Mucosa of descending colon (tissue), 3 donors: Measurements from ENCODE around the gene PRR13. TPM values are rescaled to one million over a fixed set of nuclear protein-coding genes. Genes with fewer than 3 reads are reported as not detected.
A peak's percentile ranks its signal among the peaks of the same experiment; 100 is the strongest.

Experiments
- ATAC-seq: fragments of 200-7000 bp; cut with Tn5 transposase; one replicate; pipeline ENCODE4 v1.9.1; 2020; ENCODE audit warnings: mild to moderate bottlenecking, moderate library complexity
- DNase-seq, 3 donors: peaks; one replicate each; pipeline ENCODE4 v3.0.0-alpha.2; 2020
- H3K36me3 ChIP-seq: fragments of 200-600 bp; one replicate; pipeline ENCODE4 v1.8.0; 2021; ENCODE audit warnings: low read depth, mild to moderate bottlenecking
- H3K4me1 ChIP-seq: fragments of 200-600 bp; one replicate; pipeline ENCODE4 v1.8.0; 2021; ENCODE audit warnings: low read depth, mild to moderate bottlenecking
- H3K4me3 ChIP-seq: fragments of 200-600 bp; one replicate; pipeline ENCODE4 v1.8.0; 2021; ENCODE audit warnings: mild to moderate bottlenecking
- H3K9me3 ChIP-seq: fragments of 200-600 bp; one replicate; pipeline ENCODE4 v1.8.0; 2021; ENCODE audit warnings: mild to moderate bottlenecking
- CTCF ChIP-seq: fragments of 200-600 bp; IDR thresholded peaks from one replicate; pipeline ENCODE4 v1.8.0; 2022; ENCODE audit warnings: antibody characterized with exemption, mild to moderate bottlenecking
- intact Hi-C, 2 donors: fragments of 100-400 bp; cut with DNase I in 1 of 2; cut with micrococcal nuclease in 1 of 2; formaldehyde crosslinking; loops; one replicate each; pipeline versions ENCODE4 v1.11.0 to v1.11.1; 2022; cut with DNase I, micrococcal nuclease
- total RNA-seq, 3 donors: library from RNA; stranded (reverse); fragmentation: NEBNext Ultra II Directional in 2 of 3; extraction: Animal tissue kit (Norgen Biotek cat#: 25700) in 2 of 3; gene quantifications; one replicate each; pipeline versions ENCODE4 v1.2.1 to v1.2.4, GENCODE V29; 2021 to 2023
- donor health status: DM: no; HTN: no; CAD: no; lungs with moderate emphysema.
- donor health status: DM: no; HTN: no; CAD: no.
- donor health status: DM: no; HTN: yes; CAD: no.

PRR13 gene
- total RNA-seq, 3 donors from 2014 or later: 283 to 581 (median 528) TPM

- intact Hi-C loops: no loop called here
- DNase-seq (no peak), ATAC-seq (no peak)
- TF ChIP-seq CTCF: no peak
- Histone ChIP-seq H3K36me3 (no peaks in the 10 kb centered on the region), H3K4me1 (peaks cover 5% of the 10 kb centered on the region), H3K4me3 (no peak overlapping the region), H3K9me3 (no peaks in the 10 kb centered on the region)
Measured at GRCh38 chr12:53489242-53489864, 47.8 kb downstream of the PRR13 start.

- no peaks in the 10 kb centered on the region for H3K9me3 ChIP-seq
- H3K36me3 ChIP-seq: no peaks in the 10 kb centered on the region
- peaks cover 19% of the 10 kb centered on the region for H3K4me1 ChIP-seq
- peak in 2 of 3 donors; percentile 35 to 45 for DNase-seq
- no peak for ATAC-seq
- intact Hi-C loops: no loop called here
- TF ChIP-seq CTCF: no peak
- H3K4me3 ChIP-seq: no peak overlapping the region
Measured at GRCh38 chr12:53492188-53492587, 50.7 kb downstream of the PRR13 start.

GRCh38 chr12:53492830-53493609 is 51.5 kb downstream of the PRR13 start:
- ATAC-seq (peak; percentile 96), DNase-seq (peak; percentile 94 to 96 (median 95))
- intact Hi-C loops: no loop called here
- TF ChIP-seq CTCF: no peak
- Histone ChIP-seq H3K36me3 (no peaks in the 10 kb centered on the region), H3K9me3 (no peaks in the 10 kb centered on the region), H3K4me1 (peaks cover 19% of the 10 kb centered on the region), H3K4me3 (peak overlapping the region; percentile 14)

- ATAC-seq: no peak
Measured at GRCh38 chr12:53493610-53494391, 52.3 kb downstream of the PRR13 start.

More at GRCh38 chr12:53493610-53494391, 52.3 kb downstream of the PRR13 start:
- Histone ChIP-seq H3K9me3 (no peaks in the 10 kb centered on the region), H3K4me1 (peaks cover 19% of the 10 kb centered on the region), H3K36me3 (no peaks in the 10 kb centered on the region), H3K4me3 (no peak overlapping the region)
- no peak for TF ChIP-seq CTCF
- intact Hi-C loops: no loop called here
- DNase-seq: peak in 2 of 3 donors; percentile 39 to 46

Other genes starting within 250 kb of the PRR13 start
- 10 to 100 TPM in 1 of 3 donors, 1 to 10 TPM in 2; 6.2 to 13.8 (median 7.3) TPM for gene ITGB7, start 234.5 kb upstream of the PRR13 start, total RNA-seq
- gene RARG, start 209.5 kb upstream of the PRR13 start, total RNA-seq: 10 to 100 TPM; 10.7 to 35.3 (median 16.9) TPM
- 10 to 100 TPM in 1 of 3 donors, 1 to 10 TPM in 2; 4.5 to 13.1 (median 5.8) TPM for gene ESPL1, start 173.4 kb upstream of the PRR13 start, total RNA-seq
- 100 to 1,000 TPM; 262 to 390 (median 268) TPM for gene PFDN5, start 146.2 kb upstream of the PRR13 start, total RNA-seq
- 10 to 100 TPM; 35.4 to 54.9 (median 38.0) TPM for gene MYG1, start 142.0 kb upstream of the PRR13 start, total RNA-seq
- 10 to 100 TPM; 40.2 to 46.9 (median 46.3) TPM for gene AAAS, start 120.1 kb upstream of the PRR13 start, total RNA-seq
- not detected for gene SP7, start 105.4 kb upstream of the PRR13 start, total RNA-seq
- gene SP1, start 61.6 kb upstream of the PRR13 start, total RNA-seq: 100 to 1,000 TPM in 2 of 3 donors, 10 to 100 TPM in 1; 96.1 to 111 (median 105) TPM
- gene AMHR2, start 17.9 kb upstream of the PRR13 start, total RNA-seq: under 1 TPM in 1 of 3 donors, not detected in 2; 0.16 TPM
- gene PCBP2, start 10.4 kb downstream of the PRR13 start, total RNA-seq: 100 to 1,000 TPM; 584 to 701 (median 615) TPM
- gene MAP3K12, start 57.7 kb downstream of the PRR13 start, total RNA-seq: 10 to 100 TPM in 1 of 3 donors, 1 to 10 TPM in 2; 3.2 to 18.8 (median 8.9) TPM
- gene TARBP2, start 59.5 kb downstream of the PRR13 start, total RNA-seq: 10 to 100 TPM; 22.9 to 26.8 (median 25.1) TPM
- not detected for gene NPFF, start 65.8 kb downstream of the PRR13 start, total RNA-seq
- gene ATF7, start 184.6 kb downstream of the PRR13 start, total RNA-seq: 10 to 100 TPM; 35.6 to 50.9 (median 42.8) TPM
- gene ATP5MC2, start 234.3 kb downstream of the PRR13 start, total RNA-seq: 100 to 1,000 TPM; 328 to 354 (median 349) TPM